Spleen (tissue), 7 donors: ENCODE results near the gene COG8.

Experiments used
- POLR2A ChIP-seq, 3 donors: fragments of 450-650 bp; IDR thresholded peaks; one replicate each; pipeline ENCODE4 v1.5.1; 2017; ENCODE audit warnings: antibody characterized with exemption in 3 of 3, mild to moderate bottlenecking in 1 of 3
- TF ChIP-seq, protein P1 (sequence below), 11 experiments: fragments of 200-600 bp in 7 of 11; fragments of 450-650 bp in 4 of 11; sonication (generic) in 4 of 11; IDR thresholded peaks in 8 of 11; conservative IDR thresholded peaks in 3 of 11; 1 replicate in 7 of 11; 2 replicates in 4 of 11; pipeline versions ENCODE4 v1.4.0 to v1.8.0; 2016 to 2021; ENCODE audit warnings: antibody characterized with exemption in 11 of 11, inconsistent platforms in 4 of 11, mild to moderate bottlenecking in 1 of 11
- donor health status: DM: no; HTN: no; CAD: no; lungs with moderate emphysema.
- donor health status: DM: no; HTN: no; CAD: no.
- donor health status: DM: no; HTN: no; CAD: no.

GRCh38 chr16:69327585-69328310 lies 11.6 kb downstream of the COG8 start:
- TF ChIP-seq POLR2A (IDR thresholded peaks at IDR 0.05) = no peak
- TF ChIP-seq, protein P1, sequence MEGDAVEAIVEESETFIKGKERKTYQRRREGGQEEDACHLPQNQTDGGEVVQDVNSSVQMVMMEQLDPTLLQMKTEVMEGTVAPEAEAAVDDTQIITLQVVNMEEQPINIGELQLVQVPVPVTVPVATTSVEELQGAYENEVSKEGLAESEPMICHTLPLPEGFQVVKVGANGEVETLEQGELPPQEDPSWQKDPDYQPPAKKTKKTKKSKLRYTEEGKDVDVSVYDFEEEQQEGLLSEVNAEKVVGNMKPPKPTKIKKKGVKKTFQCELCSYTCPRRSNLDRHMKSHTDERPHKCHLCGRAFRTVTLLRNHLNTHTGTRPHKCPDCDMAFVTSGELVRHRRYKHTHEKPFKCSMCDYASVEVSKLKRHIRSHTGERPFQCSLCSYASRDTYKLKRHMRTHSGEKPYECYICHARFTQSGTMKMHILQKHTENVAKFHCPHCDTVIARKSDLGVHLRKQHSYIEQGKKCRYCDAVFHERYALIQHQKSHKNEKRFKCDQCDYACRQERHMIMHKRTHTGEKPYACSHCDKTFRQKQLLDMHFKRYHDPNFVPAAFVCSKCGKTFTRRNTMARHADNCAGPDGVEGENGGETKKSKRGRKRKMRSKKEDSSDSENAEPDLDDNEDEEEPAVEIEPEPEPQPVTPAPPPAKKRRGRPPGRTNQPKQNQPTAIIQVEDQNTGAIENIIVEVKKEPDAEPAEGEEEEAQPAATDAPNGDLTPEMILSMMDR (IDR thresholded peaks at IDR 0.05 in 8 of 11, conservative IDR thresholded peaks at IDR 0.05 in 3 of 11) = no peak
